HG02885 (cell line): ENCODE data around the gene CNDP2.
A peak's percentile ranks its signal among the peaks of the same experiment; 100 is the strongest.
"Not testable (repeated sequence)": the region's sequence is repeated elsewhere in the genome, so short reads cannot be mapped to it uniquely, and the experiment has no call there.

ENCODE experiments used
- ATAC-seq: cut with Tn5 transposase; IDR thresholded peaks from one replicate; pipeline ENCODE4 v1.9.1; 2021; ENCODE audit warnings: mild to moderate bottlenecking; ENCODE audit not compliant: unreplicated experiment, poor library complexity

CNDP2 gene

DNA sequence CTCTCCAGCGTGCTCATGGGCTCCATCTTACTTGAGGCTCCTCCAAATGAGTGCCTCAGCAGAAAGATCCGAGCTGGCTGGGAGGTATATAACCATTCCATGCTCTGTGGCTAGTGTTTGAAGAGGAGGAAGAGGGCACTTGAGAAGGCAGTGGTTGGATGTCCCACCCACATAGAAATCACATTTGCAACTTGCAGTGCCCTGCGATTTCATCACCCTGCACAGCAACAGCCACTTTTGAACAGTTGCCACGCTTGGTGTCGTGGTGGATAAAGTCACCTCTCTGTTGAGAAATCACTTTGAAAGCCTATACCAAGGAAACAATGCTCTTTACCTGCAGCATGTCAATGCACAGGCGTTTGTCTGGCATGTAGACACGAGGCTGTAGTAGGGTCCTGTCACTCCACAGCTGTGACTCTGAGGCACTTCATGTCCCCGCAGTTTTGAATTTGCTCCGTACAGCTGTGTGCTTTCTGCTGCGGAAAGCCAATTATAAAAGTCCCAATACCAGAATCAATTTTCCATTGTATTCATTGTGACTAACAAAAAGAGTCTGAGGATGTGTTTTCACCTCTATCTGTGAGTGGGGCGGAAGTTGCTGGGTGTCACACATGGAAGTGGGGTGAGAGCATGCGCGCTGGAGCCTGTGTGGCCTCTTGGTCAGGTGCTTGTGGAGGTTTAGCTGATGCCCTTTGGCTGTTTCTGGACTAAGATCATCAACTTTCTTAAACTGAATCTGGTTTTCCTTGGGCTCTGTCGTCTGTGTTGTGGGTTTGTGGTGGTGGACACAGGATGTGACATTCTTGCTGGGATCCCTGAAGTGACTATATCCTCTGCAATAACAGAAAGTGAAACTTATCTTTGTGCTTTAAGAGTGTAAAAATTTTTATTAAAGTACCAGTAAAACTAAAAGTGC lies 2.8 kb downstream of the CNDP2 start:
- peak; percentile 43 for ATAC-seq

DNA sequence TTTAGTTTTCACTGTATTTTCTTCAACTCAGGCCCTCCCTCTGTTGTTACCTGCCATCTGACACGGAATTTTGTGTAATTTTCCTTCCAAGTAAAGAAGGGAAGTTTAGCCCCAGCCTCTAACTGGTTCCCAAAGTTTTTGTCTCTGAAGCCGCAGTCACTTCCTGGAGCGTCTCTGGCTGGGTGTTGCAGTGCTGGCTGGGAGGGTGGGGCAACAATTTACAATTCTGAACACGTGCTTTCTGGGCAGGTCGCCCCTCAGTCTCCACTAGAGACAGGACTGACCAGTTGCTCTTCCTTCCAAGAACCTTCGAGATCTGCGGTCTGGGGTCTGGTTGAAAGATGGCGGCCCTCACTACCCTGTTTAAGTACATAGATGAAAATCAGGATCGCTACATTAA lies 3.5 kb downstream of the CNDP2 start:
- peak; percentile 32 for ATAC-seq

DNA sequence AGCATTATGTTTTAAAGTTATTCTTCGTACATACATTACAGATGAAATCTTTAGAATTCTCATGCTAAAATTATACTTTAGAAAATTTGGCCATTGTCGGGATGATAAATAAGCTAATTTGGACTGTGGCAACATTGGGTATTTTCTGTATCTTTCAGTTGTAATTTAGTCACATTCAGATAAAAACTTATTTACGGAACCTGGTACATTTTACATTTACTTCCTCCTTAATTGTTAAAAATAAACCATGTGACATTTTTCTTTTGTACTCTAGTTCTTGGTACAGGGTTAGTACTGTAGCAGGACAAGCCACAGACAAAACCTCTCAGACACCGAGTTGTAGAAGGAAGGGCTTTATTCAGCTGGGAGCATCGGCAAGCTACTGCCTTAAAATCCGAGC lies 4.2 kb downstream of the CNDP2 start:
- no peak for ATAC-seq

DNA sequence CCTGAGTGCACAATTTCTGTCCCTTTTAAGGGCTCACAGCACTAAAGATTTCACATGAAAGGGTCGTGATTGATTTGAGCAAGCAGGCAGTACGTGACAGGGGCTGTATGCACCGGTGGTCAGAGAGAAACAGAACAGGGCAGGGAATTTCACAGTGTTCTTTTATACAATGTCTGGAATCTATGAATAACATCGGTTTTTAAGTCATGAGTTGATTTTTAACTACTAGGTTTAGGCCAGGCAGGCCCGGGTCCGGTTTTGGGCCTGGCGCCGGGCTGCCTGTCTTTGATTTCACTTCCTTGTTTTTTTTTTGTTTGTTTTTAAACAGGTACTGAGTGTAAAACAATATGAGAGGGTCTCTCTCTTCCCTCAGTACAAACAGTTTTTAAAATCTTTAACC lies 4.6 kb downstream of the CNDP2 start:
- not testable (repeated sequence) for ATAC-seq

DNA sequence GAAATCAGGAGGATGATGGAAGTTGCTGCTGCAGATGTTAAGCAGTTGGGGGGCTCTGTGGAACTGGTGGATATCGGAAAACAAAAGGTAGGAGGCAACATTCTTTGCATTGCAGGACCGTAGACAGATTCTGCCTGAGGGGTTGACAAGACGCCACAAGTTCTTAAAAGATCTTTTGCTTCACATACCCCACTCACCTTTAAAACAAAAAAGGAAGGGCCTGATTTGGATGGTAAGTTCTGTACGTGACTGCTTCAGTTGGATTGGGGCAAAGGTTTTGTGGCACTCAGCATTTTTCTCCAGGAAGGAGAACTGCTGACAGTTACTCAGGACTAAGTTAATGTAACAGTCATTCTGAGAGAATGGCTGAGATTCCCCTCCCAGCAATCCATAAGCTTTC lies 5.2 kb downstream of the CNDP2 start:
- no peak for ATAC-seq

DNA sequence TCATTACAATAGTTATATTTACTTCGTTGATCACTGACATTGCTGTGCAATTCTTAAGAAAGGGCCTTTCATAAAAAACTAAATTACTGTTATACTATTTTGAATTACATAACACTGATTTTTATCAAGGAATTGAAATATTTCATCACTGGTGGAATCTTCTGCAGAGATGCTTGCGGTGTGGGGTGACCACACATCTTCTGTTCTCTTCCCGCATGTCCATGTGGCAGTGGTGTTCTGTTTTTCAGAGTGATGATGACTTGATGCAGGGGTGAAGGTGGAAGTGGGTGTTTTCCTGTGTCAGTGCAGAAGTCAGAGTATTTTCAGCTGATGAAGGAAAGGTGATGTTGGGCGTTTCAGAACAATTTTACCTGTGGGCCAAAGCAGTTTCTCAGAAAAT lies 7.0 kb downstream of the CNDP2 start:
- ATAC-seq: no peak

DNA sequence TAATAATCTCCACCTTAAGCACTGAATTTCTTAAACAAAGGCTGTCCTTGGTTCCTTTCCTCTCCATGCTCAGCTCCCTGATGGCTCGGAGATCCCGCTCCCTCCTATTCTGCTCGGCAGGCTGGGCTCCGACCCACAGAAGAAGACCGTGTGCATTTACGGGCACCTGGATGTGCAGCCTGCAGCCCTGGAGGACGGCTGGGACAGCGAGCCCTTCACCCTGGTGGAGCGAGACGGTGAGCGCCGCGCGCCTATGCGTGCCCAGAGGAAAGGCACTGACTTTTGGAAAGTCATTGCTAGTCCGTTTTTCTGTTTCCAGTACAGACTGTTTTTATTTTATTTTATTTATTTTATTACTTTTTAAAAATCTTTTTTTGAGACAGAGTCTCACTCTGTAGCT lies 9.6 kb downstream of the CNDP2 start:
- ATAC-seq: no peak

DNA sequence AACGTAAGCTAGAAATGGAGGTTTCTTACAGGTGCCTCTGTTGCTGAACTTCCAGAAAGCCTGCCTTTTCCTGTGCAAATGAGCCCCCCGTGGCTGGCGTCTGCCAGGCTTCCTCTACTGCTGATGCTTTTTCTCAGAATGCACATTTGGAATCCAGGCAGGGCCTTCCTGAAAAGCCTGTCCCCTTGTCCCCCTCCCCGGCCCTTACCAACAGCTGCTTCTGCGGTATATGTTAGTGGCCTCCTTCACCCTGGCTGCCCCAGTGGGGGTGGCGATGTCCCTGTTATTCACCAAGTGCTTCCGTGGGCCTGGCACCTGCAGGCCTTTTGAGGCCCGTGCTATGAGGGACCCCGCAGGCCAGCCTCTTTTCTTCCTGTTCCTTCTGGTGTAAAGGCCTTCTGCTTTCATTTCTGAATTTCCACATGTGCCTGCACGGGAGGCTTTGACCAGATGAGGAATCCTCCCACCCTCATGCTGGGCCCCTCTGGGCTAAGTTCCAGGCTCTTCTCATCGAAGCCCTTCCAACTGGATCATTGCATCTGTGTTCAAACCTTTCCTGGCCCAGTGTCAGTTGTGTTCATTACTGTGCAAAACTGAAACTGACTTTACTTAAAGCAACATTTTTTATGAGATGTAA lies 10.4 kb downstream of the CNDP2 start:
- no peak for ATAC-seq

DNA sequence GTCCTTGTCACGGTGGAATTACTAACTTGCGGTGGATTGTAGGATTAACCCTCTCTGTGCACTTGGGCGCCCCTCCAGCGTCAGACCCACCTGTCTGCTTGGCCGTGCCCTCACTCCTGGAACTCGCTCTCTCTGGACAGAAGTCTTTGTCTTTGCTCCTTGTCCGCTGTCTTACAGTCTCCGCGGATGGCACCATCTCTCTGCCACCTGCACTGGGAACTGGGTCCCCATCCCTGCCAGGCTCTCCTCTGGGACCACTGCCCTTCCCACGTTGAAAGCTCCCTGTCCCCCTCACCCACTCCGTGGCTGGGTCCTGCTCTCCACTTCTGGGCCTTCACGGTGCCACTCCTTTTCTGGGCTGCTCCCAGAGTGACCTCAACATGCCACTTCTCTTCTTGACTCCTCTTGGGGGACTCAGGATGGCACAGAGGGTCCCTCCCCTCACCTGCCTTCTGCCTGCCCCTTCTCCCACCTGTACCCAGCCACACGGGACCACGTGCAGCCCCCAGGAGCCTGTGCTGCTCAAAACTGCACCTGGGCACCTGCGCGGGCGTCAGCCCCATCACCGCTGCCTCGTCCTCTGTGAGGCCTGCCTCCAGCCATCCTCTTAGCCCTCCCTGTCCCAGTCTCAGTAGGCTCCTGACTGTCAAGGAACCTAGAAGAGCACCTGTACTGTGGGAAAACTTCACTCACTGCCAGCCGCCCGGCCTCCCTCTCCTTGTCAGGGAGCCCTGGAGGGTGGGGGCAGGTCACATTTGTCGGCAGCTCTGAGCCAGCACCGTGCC lies 11.1 kb downstream of the CNDP2 start:
- no peak for ATAC-seq

DNA sequence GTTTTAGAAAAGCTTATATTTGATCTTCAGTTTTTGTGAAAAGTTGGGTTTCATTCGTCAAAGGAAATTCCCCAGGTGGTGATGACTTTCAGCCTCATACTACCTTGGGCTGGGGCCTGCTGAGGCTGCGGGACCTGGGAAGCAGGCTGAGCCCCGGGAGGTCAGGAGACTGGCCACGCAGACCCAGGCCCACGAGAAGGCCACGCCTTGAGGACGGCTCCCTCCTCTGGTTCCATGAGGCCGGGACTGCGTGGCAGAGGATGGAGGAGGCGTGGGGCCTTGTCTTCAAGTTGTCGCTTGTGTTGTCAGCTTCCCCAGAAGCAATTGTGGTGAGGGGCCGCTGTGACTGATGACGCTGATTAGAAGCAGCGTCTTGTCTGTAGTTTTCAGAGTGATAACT lies 11.8 kb downstream of the CNDP2 start:
- ATAC-seq: no peak

DNA sequence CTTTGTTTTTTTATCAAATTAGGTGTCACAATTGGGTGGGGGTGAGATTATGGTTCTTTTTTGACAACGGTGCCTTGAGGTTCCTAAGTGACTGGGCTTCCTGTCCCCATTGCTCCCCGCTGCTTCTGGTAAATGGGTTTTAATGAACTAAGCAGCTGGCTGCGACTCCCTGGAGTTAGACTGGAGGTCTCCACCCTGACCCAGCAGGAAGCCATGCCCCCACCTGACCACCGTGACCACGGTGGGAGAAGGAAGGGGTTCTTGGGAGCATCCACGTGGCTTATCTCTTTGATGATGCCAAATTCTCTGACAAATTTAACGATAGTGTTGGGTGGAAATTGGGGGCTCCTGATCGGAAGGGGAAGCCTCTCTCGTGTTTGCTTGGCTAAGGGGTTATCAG lies 12.2 kb downstream of the CNDP2 start:
- ATAC-seq: no peak

DNA sequence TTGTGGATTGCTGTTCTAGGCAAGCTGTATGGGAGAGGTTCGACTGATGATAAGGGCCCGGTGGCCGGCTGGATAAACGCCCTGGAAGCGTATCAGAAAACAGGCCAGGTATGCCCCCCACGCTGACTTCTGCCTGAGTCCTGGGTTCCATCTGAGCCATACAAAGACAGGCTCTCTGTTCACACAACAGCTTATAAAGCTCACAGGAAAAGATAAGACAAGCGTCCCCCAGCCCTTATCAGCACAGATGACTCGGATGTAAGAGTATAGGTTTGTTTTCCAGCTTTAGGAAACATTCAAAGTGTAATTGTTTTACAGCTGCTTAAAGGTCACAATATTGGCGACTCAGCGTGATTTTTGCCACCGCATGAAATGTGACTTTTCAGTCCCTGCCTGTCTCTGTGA lies 12.7 kb downstream of the CNDP2 start:
- no peak for ATAC-seq

DNA sequence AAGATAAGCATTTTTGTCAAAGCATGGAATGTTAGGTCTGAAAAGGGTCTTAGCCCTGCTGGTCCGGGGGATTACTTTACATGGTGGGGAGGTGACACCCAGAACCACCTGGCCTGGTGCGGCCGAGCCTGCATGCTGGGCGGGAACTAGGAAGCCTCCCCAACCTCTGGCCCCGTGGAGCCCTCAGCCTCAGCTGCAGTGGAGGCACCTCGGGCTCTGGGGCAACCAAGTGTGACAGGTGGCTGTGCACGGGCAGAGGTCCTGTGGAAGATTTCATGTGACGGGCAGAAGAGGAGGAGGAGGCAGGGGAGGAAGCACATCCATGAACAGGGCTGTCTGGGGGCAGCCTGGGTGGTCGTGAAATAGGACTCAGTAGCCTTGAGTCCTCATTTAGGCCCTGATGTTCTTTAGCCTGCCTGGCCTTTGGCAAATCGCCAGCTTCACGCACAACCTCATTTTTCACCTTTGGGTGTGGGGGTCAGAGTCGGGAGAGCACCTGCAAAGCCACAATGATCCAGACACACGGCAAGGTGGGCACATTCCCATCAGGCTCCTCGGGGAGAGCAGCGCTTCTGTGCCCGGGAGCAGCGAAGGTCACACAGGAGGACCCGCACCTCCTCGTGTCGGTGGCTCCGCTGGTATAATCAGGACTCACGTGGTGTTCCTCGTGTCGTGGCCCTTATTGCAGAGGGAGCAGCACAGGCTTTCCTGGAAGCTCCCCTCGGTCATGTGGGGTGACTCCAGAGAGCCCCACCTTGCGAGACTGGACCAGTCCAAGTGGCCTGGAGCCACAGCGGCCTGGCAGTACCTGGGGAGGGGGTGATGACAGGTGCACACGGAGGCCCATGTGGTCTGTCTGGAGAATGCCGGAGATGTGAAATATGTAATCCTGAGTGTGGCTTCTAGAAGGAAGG lies 13.9 kb downstream of the CNDP2 start:
- ATAC-seq: no peak

DNA sequence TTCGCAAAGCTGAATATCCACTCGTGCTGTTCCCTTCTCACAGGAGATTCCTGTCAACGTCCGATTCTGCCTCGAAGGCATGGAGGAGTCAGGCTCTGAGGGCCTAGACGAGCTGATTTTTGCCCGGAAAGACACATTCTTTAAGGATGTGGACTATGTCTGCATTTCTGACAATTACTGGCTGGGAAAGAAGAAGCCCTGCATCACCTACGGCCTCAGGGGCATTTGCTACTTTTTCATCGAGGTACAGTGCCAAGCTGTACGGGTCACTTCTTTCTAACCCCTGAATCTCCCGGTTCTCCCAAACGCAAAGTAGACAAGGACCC lies 14.6 kb downstream of the CNDP2 start:
- ATAC-seq: no peak

DNA sequence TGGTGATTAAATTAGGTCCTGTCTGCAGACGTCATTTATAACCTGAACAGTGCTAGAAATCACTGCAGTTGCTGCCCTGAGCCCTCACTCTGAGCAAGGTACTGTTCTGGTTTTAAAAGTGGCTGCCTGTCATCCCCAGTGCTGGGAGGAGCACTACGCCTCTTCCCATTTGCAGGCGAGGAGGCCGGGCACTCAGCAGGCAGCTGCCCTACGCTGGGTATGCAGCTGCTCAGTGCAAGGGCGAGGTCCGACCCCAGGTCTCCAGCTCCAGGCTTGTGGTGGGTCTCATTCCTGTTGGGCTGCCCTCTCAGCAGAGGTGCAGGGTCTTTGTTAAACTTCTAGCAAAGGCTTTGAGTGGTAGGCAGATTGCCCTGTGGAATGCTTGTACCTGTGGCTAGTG lies 15.7 kb downstream of the CNDP2 start:
- no peak for ATAC-seq

DNA sequence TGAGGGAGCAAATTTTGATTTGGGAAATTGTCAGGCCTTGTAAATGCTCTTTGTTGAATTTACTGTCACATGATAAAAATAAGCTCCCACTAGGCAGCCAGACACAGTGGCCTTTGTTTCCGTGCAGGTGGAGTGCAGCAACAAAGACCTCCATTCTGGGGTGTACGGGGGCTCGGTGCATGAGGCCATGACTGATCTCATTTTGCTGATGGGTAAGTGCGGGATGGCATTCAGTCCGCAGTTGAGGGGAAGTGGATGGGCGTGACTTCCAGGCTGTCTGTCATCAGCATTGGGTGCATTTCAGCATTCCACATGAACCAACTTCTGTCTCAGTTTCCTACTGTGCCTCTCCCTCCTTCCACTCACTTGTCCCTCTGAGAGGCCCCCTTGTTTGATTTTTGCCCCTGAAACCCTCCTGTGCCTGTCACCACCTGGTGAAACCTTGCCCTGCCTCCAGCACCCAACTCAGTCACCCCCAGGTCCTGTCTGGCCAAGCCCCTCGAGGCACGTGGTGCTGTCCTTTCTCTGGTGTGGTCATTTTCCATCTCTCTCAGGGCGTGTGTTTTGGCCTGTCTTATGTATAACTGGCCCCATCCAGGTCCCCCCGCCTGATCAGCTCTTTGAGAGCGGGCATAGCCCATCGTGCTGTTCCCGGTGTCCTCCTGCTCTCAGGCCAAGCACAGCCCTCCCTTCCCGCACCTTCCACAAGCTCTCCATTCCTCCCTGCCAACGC lies 16.3 kb downstream of the CNDP2 start:
- no peak for ATAC-seq

DNA sequence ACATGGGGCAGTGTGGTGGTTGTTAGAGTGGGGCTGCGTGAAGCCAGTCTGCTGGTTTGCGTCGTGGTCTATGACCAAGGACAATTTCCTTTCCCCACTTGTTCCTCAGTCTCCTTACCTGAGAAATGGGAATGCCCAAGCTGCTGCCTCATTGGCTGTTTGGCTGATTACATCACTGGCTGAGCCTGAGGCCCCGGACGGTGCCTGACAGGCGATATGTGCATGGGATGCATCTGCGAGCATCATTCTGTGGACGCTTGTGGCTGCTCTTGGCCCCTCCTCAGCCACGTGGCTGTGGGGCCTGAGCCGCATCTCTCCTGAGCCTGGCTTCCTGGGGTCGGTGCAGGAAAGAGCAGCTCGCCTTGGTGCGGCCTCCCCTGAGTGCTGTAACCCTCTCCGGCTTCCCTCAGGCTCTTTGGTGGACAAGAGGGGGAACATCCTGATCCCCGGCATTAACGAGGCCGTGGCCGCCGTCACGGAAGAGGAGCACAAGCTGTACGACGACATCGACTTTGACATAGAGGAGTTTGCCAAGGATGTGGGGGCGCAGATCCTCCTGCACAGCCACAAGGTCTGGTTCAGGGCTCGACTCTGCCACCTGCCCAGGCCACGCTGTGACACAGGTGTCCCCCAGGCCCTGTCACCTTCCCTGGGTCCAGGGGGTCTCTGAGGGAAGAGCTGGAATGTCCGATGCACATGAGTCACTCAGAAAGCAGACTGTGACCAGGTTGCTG lies 17.2 kb downstream of the CNDP2 start:
- no peak for ATAC-seq

DNA sequence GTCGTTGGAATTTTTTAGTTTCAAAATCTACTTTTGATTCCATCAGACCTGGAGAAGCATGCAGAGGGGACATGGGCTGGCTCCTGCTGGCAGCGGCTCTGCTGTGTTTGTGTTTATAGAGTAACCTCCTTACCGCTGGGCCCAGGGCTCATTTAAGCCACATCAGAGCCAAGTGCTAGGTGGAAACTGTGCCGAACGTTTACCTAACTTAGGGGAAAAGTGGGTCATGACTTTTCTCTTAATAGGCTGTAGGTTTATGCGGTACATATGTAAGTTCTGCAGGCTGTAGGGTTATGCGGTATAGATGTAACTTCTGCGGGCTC lies 17.7 kb downstream of the CNDP2 start:
- no peak for ATAC-seq

DNA sequence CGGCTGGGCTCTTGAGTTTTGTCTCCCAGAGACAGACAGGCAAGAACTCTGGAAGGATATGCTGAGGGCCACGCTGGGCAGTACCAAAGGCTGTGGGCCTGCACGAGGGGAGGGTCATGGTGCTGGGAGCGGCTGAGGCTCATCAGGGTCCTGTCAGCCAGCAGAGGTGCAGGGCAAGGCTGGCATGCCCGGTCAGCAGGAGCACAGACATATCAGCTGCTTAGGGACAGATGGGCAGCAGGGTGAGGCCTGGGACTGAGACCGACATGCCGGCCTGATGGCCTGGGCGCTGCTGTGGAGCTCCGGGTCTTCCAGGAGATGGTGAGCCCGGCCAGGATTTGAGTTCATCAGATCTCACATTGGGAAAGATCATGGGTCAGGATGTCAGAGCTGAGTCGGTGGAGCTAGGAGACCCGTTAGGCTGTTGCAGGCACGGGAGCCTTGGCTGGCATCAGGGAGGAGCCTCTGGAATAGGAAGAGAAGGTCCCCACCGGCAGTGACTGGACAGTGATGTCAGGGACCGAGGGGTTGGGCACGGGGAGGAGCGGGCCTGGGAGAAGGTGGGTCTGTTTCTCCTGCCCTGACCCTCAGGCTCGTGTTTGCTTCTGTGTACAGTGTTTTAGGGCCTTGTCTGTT lies 18.8 kb downstream of the CNDP2 start:
- no peak for ATAC-seq
